NCI-H2196 (cell line): ENCODE measurements around the gene TMEM170A.
"Not testable (repeated sequence)": the region's sequence is repeated elsewhere in the genome, so short reads cannot be mapped to it uniquely, and the experiment has no call there.

Experiments
- DNase-seq: peaks from one replicate; lab custom pipeline; 2025; ENCODE audit not compliant: unreplicated experiment; lab: John Stamatoyannopoulos, UW

Gene TMEM170A

GRCh38 chr16:75464122-75464918, at the start of gene TMEM170A:
TSS of gene TMEM170A (minus strand) at chr16:75464689. CDS start at chr16:75464600, 89 bp downstream.
- peak; percentile 92 for DNase-seq

- DNase-seq, result no peak
These were observed 42.1 kb upstream of the TMEM170A start for GRCh38 chr16:75506574-75506973.

- DNase-seq, result no peak
These were observed 41.6 kb upstream of the TMEM170A start for GRCh38 chr16:75506107-75506506.

- DNase-seq, result no peak
These were observed 39.3 kb upstream of the TMEM170A start for GRCh38 chr16:75503801-75504200.

GRCh38 chr16:75502916-75503605, 38.6 kb upstream of the TMEM170A start:
- no peak for DNase-seq

GRCh38 chr16:75501820-75502219, 37.3 kb upstream of the TMEM170A start:
- DNase-seq, result not testable (repeated sequence)

- no peak for DNase-seq
These were observed 36.9 kb upstream of the TMEM170A start for GRCh38 chr16:75501359-75501758.

- peak; percentile 21 for DNase-seq
These were observed 34.3 kb upstream of the TMEM170A start for GRCh38 chr16:75498605-75499322.

GRCh38 chr16:75497558-75497957, 33.1 kb upstream of the TMEM170A start:
- no peak for DNase-seq

- no peak for DNase-seq
These were observed 30.7 kb upstream of the TMEM170A start, which contains the start of gene CHST6 for GRCh38 chr16:75495076-75495674. TSS of gene CHST6 (minus strand) at chr16:75495441. CDS start at chr16:75479828, 15,613 bp downstream.

GRCh38 chr16:75494661-75495075, 30.2 kb upstream of the TMEM170A start:
- no peak for DNase-seq

GRCh38 chr16:75494184-75494583, 29.7 kb upstream of the TMEM170A start:
- DNase-seq, result no peak

GRCh38 chr16:75491876-75492275, 27.4 kb upstream of the TMEM170A start:
- peak; percentile 69 for DNase-seq

- DNase-seq, result no peak
These were observed 23.8 kb upstream of the TMEM170A start for GRCh38 chr16:75488322-75488721.

GRCh38 chr16:75486676-75487313, 22.3 kb upstream of the TMEM170A start:
- no peak for DNase-seq

- peak; percentile 36 for DNase-seq
These were observed 21.7 kb upstream of the TMEM170A start for GRCh38 chr16:75486014-75486675.

GRCh38 chr16:75485230-75486013, 20.9 kb upstream of the TMEM170A start:
- DNase-seq, result no peak

GRCh38 chr16:75483222-75483621, 18.7 kb upstream of the TMEM170A start:
- DNase-seq, result peak; percentile 51
